GM19395 (cell line): ENCODE data around the gene AGAP9.
A peak's percentile ranks its signal among the peaks of the same experiment; 100 is the strongest.
"Not testable (repeated sequence)": the region's sequence is repeated elsewhere in the genome, so short reads cannot be mapped to it uniquely, and the experiment has no call there.

ENCODE experiments used
- ATAC-seq: cut with Tn5 transposase; IDR thresholded peaks from one replicate; pipeline ENCODE4 v1.9.1; 2021; ENCODE audit warnings: mild to moderate bottlenecking, moderate library complexity; ENCODE audit not compliant: unreplicated experiment

The AGAP9 gene

DNA sequence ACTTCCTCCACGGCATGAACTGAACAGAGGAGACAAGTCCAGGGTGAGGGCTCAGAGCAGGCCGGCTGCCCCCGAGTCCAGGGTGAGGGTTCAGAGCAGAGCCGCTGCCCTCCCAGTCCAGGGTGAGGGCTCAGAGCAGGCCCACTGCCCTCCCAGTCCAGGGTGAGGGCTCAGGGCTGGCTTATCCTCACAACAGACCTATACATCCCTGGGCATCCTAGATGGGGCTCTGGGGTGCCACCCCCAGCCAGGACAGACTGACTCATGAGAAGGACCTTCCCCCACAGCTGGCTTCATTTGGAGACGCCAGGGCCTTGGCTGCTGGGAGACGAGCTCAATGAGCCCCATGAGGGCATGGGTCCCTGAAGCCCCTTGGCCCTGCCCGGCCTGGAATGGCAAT is 33.8 kb downstream of the AGAP9 start:
- not testable (repeated sequence) for ATAC-seq

DNA sequence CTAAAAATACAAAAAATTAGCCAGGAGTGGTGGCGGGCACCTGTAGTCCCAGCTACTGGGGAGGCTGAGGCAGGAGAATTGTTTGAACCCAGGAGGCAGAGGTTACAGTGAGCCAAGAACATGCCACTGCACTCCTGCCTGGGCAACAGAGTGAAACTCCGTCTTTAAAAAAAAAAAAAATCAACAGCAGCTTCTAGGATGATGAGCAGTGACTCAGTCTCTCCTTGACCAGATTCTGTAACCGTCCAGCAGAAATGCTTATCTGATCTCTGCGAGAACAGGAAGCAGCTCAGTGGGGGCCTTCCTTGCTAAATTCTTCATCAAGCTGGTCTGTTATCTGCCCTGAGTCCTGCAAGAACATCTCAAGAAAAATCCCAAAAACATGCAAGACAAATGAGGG is 37.5 kb downstream of the AGAP9 start:
- ATAC-seq, result not testable (repeated sequence)

DNA sequence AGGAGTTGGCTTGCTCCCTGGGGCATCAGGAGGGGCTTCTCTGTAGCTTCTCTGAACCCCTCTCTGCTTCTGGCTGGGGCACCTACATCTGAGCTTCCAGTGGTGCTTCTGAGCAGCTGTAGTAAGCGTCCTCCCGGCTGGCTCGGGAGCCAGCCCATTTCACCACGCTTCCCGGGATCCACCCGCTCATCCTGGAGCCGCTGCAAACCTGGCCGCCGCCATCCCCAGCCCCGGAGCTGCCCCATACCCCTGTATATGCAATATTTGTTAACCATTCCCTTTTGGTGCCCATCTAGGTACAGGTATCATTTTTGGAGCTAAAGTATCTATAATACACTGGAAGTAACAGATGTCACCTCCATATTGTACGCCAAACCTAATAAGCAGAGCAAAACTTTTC is 38.7 kb downstream of the AGAP9 start:
- ATAC-seq, result not testable (repeated sequence)

DNA sequence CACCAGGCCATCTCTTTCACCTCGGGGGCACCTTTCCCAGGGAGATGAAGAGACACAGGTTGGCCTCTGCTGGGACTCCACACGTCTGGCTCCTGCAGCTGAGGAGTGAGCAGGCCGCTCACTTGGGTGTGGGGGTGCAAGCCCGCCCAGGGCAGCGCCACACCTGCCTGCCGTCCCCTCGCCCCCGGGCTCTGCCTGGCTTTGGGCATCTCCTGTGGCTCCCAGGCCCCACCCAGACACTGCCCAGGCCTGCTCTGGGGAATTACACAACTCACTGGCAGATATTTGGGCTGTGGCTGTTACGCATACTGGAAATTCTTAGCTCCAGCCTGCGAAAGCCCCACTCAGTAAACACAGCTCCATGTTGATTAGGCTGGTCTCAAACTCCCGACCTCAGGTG is 39.5 kb downstream of the AGAP9 start, which contains the start of gene ANXA8:
Gene ANXA8, minus strand, starts transcription at position 193 of the 400 bp plus-strand sequence. Its CDS starts 182 bp downstream, at position 11.
- ATAC-seq, result not testable (repeated sequence)

DNA sequence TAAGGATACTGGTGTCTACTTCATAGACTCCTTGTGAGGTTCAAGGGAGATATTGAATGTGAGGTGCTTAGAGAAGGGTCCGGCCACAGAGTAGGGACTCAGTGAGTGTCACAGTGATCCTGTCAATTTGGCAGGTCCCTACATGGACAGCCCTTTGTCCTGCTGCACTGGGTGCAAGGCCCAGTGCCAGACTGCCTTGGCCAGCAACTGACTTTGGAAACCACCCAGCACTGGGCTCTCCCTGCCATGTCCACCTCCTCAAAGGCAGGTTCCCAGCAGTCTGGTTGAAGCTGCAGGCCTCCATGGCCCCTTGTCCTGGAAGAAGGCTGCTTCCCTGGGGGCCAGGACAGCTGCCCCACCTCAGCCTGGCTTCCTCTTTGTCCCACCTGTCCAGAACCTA is 41.1 kb downstream of the AGAP9 start:
- ATAC-seq, result not testable (repeated sequence)

DNA sequence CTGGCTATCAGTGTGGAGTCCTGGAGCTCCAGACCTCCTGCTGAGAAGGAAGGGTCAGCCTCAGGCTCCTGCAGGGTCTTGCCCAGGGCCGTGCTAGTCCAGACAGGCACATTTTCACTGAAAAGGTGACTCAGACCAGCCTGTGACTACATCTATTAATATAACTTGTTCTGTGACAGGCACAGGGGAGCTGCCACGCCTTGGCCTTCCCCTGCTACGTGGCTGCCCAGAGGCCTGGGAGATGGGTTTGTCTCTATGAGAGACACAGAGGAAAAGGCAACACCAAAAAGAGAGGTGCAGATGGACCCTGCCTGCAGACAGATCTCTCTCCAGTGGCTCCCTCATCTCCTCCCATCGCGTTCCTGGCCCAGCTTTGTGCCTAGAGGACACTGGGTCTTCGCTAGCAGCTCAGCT is 41.7 kb downstream of the AGAP9 start:
- ATAC-seq, result not testable (repeated sequence)

DNA sequence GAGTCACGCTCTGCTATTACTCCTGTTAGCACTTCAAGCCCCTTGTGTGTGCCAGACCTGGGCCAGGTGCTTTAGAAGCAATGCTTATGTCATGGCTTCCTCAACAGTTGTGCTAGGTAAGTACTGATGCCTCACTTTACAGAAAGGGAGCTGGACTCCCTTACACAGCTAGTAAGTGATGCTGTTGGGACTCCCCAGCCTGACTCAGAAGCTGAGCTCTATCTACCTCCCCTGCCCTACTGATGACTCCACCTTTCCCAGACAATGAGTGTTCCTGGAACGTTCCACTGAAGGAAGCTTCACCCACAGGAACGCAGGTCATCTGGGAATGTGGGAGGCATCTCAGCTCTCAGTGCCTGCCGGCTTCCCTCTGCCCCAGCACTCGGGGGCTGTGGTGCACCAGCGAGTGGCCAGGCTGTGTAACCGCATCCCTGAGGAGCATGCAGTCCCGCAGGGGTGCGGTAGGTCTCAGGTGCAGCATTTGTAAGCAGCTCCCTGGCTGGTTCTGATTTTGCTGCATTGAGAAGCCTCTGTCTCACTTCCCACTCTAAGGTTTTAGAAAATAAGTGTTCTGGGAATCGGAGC is 42.2 kb downstream of the AGAP9 start:
- not testable (repeated sequence) for ATAC-seq

DNA sequence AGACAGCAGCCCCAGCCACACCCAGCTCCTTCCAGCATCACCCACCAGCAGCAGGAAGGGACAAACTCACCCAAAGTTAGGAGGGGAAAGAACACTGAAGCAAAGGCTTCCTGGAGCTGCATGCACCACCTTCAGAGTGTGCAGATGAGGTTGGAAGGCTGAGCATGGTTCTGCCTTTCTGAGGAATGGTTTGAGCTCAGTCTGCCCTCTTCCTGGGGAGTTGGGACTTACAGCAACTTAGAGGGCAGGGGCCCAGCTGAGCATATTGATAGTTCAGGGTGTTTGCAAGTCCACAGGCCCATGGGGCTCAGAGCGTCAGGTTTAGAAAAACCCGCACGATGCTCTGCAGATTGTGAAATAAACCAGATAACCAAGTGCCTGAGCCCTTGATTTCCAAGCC is 43.3 kb downstream of the AGAP9 start:
- ATAC-seq, result not testable (repeated sequence)

DNA sequence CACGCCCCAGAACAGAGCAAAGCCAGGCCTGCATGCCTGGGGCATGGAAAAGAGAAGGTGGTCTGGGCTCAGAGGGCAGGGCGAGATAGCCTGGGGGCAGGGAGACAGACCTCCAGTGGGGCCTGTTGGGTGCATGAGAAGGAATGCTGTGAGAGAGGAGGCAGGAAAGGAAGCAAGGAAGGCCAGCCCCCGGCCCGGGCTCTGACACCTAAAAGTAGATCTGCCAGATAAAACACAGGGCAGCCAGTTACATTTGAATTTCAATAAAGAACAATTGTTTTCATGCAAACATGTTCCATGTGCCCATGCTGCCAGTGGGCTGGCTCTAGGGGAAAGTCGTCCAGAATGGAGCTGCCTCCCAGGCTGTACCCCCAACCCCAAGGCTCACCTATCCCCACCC is 45.3 kb downstream of the AGAP9 start:
- ATAC-seq, result not testable (repeated sequence)

DNA sequence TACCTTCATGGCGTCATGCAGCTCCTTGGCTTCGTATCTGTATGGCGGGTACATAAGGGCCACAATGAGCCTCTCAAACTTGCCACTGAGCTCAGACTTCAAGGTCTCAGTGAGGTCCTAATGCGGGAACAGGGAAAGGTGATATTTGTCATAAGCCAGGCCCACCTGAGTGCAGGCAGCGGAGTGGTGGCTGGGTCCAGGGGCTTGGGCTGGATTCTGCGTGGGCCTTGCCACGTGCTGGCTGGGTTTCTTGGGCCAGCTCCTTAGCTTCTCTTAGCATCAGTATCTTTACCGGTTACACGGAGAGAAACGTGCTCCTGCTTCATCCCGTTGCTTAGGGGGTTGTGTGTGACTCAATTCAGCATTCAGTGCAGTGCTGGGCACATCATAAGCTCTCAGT is 46.4 kb downstream of the AGAP9 start:
- ATAC-seq, result not testable (repeated sequence)

DNA sequence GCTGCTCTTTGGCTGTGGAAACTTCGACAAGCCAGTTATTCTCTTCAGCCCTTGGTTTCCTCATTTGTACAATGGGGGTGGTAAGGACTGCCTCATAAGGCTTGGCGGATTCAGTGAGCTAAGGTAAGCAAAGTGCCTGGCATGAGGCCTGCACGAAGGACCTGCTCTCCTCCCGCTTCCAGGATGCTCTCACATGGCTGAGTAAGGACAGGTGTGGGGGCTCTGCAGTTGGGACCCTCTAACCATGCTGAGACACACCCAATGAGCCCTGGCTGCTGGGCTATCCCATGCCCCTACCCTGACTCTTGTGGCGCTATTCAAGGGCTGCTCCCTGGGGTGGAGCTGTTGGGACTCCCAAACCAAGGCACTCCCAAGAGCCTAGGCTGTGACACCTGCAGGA is 48.3 kb downstream of the AGAP9 start:
- not testable (repeated sequence) for ATAC-seq

DNA sequence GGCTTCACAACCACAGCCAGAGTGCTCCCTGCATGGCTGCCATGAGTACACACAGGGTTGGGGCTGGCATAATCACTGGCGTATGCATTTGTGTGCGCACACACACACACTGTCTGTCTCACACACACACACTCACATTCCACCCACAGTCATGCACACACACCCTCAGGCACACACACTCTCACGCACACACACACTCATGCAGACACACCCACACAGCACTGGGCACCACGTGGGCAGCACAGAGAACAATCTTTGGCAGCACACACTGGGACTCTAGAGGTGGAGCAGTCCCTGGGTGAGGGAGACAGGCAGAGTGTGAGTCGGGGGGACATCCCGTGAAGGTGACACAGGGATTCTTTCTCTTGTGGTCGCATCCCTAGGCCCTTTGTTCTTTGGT is 49.9 kb downstream of the AGAP9 start:
- ATAC-seq, result not testable (repeated sequence)

DNA sequence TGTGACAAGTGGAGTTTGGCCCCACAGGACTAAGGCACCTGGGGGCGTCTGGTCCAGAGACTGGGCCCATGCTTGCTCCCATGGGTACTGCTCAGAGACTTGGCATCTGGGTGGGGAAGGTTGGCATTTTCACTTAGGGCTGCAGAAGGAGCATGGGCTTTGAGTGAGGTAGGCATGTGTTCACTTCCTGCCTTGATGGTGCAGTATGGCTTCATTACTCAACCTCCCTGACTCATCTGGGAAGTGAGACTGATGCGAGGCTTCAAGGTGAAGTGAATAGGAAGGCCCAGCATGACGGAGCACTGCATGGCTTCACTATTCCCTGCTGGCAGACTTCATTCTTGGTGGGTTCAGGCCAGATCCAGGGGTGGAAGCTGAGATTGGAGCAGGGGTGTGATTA is 50.8 kb downstream of the AGAP9 start:
- ATAC-seq, result peak; percentile 81

DNA sequence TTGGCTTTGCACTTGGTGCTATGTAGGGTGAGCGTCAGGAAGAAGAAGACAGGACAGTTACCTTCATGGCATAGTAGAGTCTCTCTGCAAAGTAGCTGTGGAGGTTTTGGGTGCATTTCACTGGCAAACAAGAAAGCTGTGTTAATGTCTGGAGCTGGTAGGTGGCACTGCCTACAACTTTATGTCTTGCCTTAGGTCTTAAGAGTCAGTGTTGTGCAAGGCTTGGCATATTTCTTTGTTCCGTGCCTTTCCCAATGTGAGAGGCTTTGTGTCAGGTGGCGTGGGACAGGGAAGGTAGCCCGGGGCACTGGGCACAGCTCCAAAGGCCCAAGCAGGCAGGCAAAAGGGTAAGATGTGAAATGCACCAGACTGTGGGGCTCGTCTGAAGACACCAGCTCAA is 51.4 kb downstream of the AGAP9 start:
- ATAC-seq, result not testable (repeated sequence)

DNA sequence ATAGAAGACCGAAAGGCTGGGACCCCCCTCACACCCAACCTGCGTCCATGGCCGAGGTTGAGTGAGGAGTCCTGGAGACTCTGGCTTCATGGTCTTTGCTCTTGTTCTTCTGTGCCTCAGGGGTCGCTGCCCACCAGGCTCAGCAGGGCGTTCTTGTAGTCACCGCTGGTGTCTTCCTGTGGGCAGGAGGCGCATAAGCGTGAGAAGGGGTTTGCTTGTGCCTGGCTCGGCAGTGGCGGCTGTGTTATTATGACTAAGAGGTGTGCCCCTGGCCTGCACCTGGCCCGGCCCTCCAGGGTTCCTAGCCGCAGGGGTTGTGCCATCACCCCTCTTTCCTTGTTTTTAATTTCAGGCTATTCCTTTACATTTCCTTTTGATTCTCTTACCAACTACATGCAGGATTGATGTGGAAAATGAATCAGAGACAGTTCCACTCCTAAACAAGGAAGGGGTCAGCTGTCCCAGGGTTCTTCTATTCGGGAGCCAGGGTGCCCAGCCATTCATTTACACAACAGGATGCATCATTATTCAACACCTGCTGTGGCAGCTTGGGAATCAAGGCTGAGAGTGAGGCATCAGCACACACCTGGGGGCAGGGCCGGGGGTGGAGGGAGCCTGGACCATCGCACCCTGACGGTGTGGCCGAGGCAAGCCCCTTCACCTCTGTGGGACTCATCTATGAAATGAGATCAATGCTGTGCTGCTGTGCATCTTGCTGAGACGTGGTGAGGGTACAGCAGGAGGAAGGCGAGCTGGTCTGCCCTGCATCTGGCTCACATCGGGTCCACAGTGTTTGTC is 54.5 kb downstream of the AGAP9 start:
- not testable (repeated sequence) for ATAC-seq

DNA sequence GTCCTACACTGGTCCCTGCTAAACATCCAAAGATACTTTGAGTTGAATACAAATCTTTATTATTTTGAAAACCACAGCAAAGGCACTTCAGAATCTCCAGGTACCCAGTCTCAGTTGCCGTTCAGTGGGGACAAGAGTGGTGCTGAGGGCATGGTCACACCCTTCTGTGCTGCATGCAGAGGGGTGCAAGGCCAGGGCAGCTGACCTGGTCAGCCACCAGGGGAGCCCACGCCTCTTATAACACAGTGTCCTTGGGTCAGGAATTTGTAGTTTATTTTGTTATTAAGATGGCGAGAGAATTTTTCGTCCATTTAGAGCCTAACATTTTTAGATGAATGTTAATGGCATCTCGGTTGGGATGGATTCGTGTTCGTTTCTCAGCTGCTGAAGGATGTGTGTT is 55.5 kb downstream of the AGAP9 start:
- ATAC-seq, result not testable (repeated sequence)

DNA sequence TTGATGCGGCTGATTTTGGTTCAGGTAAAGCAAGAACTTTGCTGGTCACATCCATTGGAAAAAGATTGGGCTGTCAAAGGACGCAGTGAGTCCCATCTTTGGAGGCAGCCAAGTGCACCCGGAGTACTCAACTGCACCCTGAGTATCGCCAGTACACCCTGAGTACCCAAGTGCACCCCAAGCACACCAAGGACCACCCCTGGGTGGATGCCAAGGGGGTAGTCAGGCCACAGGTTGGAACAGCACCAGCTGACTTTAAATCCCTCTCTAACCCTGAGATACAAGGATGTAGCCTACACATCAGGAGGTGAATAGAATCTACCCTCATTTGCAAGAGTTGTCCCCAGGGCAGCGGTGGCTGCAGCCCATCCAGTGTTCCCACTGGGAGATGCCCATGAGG is 56.0 kb downstream of the AGAP9 start:
- not testable (repeated sequence) for ATAC-seq

DNA sequence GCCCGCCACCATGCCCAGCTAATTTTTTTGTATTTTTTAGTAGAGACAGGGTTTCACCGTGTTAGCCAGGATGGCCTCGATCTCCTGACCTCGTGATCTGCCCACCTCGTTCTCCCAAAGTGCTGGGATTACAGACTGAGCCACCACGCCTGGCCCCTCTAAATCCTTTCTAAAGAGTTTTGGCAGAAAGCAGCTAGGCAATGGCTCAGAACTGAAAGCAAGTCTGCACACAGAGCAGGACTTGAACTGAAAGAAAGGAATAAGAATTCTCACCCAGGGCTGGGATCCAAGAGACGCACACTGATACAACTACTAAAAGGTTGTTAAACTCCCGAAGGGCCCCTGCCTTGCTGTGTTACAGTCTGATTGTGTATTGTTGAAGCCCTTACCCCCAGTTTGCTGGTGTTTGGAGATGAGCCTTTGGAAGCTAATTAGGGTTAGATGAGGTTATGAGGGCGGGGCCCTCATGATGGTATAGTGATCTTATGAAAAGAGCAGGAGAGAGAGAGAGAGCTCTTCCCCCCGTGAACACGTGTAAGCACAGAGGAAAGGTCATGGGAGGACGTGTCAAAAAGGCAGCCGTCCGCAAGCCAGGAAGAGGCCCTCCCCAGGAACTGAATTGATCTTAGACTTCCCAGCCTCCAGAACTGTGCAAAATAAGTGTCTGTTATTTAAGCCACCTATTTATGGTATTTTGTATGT is 58.1 kb downstream of the AGAP9 start:
- not testable (repeated sequence) for ATAC-seq

DNA sequence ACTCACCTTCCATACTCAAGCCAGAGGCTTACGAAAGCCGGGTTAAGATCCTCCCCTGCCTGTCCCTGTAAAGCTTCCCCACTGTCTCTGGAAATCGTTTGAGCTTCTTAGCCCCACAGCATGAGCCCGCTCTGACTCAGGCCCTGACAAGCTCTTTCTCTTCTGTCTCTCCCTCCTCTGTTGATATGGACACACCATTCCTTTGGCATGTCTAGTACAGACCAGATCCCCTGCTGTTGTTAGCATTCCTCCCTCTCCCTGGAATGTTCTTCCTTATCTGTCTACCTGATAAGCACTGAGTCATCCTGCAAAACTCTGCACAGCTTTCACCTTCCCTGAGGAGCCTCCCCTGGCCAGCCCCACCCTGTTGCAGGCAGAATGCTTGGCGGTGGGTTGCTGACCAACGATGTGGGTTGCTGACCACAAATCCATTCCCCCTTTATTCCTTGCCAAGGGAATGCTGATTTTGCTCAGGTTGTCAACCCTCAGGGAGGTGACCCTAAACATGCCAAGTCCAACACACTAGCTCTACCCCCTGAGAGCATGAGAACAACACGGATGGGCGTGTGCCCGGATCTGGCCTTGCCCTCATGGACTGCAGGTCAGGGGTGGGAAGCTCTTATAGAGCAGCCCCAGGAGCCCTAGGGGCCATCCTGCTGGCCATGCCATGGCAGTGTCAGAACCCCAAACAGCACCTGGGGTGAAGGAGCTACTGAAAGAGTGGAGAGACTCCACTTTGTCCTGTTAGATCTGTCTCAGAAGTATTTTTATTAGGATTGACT is 60.7 kb downstream of the AGAP9 start:
- not testable (repeated sequence) for ATAC-seq

DNA sequence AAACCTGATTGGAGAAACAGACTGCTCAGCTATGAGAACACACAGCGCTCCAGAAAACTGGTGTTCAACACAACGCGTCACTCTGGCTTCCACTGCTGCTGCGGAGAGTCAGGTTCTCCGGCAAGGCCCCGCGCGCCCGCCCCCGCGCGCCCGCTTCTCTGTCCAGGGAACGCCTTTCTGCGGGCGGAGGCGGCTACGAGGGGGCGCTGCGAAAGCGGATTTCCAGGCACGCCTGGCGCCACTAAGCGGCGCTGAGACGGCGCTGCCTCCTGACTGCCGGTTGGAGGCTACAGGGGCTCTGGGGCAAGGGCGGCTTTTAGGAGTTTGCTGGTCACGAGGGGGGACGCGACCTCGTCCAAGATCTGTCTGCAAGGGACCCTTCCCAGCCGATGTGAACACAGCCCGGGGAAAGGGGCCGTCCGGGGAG is 62.2 kb downstream of the AGAP9 start:
- ATAC-seq, result not testable (repeated sequence)
